DND-41 (cell line): ENCODE results near the gene ARTN.

ENCODE experiments used
- EZH2 ChIP-seq: IDR thresholded peaks from 3 replicates; pipeline ENCODE4 v1.6.1; 2012; ENCODE audit warnings: borderline replicate concordance, low read depth, mild to moderate bottlenecking, moderate library complexity, low read length, inconsistent platforms; ENCODE audit not compliant: severe bottlenecking
- TF ChIP-seq, protein P1 (sequence below): IDR thresholded peaks from 2 replicates; pipeline ENCODE4 v1.5.1; 2012; ENCODE audit warnings: borderline replicate concordance, low read length, moderate library complexity, mild to moderate bottlenecking; ENCODE audit not compliant: poor library complexity, severe bottlenecking; ENCODE audit errors: extremely low read depth

DNA sequence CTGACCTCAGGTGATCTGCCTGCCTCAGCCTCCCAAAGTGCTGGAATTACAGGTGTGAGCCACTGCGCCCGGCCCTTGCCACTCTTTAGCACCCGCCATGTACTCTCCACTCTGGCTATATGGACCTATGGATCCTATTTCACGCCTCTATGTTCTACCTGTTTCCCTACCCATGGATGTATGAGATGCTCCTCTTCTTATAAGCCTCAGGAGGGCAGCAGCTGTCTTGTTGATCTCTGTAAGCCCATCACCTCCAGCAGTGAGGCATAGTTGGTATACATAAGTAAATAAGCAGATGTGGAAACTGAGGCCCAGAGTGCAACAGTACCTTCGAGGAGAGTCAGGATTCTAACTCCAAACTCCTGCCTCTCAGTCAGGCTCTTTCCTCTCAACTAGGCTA lies 24.7 kb upstream of the ARTN start:
- TF ChIP-seq EZH2, result no peak
- TF ChIP-seq, protein P1, sequence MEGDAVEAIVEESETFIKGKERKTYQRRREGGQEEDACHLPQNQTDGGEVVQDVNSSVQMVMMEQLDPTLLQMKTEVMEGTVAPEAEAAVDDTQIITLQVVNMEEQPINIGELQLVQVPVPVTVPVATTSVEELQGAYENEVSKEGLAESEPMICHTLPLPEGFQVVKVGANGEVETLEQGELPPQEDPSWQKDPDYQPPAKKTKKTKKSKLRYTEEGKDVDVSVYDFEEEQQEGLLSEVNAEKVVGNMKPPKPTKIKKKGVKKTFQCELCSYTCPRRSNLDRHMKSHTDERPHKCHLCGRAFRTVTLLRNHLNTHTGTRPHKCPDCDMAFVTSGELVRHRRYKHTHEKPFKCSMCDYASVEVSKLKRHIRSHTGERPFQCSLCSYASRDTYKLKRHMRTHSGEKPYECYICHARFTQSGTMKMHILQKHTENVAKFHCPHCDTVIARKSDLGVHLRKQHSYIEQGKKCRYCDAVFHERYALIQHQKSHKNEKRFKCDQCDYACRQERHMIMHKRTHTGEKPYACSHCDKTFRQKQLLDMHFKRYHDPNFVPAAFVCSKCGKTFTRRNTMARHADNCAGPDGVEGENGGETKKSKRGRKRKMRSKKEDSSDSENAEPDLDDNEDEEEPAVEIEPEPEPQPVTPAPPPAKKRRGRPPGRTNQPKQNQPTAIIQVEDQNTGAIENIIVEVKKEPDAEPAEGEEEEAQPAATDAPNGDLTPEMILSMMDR, result peak; percentile 6
